ENCODE results near the gene EPN2. TPM values are rescaled to one million over a fixed set of nuclear protein-coding genes. Genes with fewer than 3 reads are reported as not detected.

The EPN2 gene
- total RNA-seq, 1 experiment from 2014 or later = 57.8 TPM

GRCh38 chr17:19244357-19244756 is 7.2 kb downstream of the EPN2 start:
- Histone ChIP-seq H3K4ac (ENCODE audit: low read depth, low read length) (no peak overlapping the region), H4K8ac (replicated peaks; ENCODE audit: insufficient read length, low read depth, low read length) (no peak overlapping the region), H3K79me1 (ENCODE audit: insufficient read depth, low read depth, low read length, poor library complexity, severe bottlenecking) (no peaks in the 10 kb centered on the region), H4K5ac (ENCODE audit: insufficient read length, low read depth, low read length) (no peak overlapping the region), H4K91ac (ENCODE audit: insufficient read length, low read depth, low read length) (no peak overlapping the region), H2AK5ac (ENCODE audit: insufficient read length, low read length) (no peak overlapping the region), H3K4me1 (ENCODE audit: insufficient read depth, low read length) (peaks cover 2% of the 10 kb centered on the region), H3K79me2 (ENCODE audit: insufficient read depth, low read length) (peaks cover 17% of the 10 kb centered on the region; the same call in 1 of the 2 replicates), H2BK5ac (ENCODE audit: insufficient read length, low read length) (no peak overlapping the region), H2AFZ (ENCODE audit: low read length) (no peak overlapping the region), H3K14ac (ENCODE audit: insufficient read depth, low read length) (no peak overlapping the region), H3K27me3 (ENCODE audit: insufficient read depth, low read length) (no peaks in the 10 kb centered on the region), H3K9me3 (ENCODE audit: control insufficient read depth, low read depth, low read length) (no peaks in the 10 kb centered on the region), H3T11ph (ENCODE audit: low read length) (no peak overlapping the region), H3K4me2 (ENCODE audit: insufficient read depth, insufficient read length, low read length) (no peak overlapping the region), H3K23me2 (ENCODE audit: insufficient read length, low read depth, low read length, poor library complexity, severe bottlenecking) (no peaks in the 10 kb centered on the region), H2BK120ac (ENCODE audit: low read depth, low read length, poor library complexity, severe bottlenecking) (no peak overlapping the region), H2BK20ac (ENCODE audit: low read depth, low read length, poor library complexity, severe bottlenecking) (no peak overlapping the region), H3K18ac (ENCODE audit: insufficient read length, low read depth, low read length) (no peak overlapping the region), H3K9ac (ENCODE audit: extremely low read depth, insufficient read length, low read length) (no peak overlapping the region), H2BK15ac (ENCODE audit: low read depth, low read length) (no peak overlapping the region), H3K23ac (ENCODE audit: insufficient read length, low read depth, low read length) (no peak overlapping the region), H3K27ac (ENCODE audit: insufficient read length, low read depth, low read length) (no peak overlapping the region), H2BK12ac (ENCODE audit: insufficient read length, low read depth, low read length) (no peak overlapping the region), H4K20me1 (ENCODE audit: control insufficient read depth, insufficient read depth, insufficient read length) (no peaks in the 10 kb centered on the region), H3K56ac (ENCODE audit: insufficient read length, low read depth, low read length) (no peak overlapping the region)
- Mint-ChIP-seq H3K4me3 (no peak overlapping the region), H3K4me1 (peaks cover 35 to 40% of the 10 kb centered on the region in 2 experiments), H3K27ac (no peak overlapping the region), H3K9me3 (no peaks in the 10 kb centered on the region), H3K27me3 (ENCODE audit: low read depth) (no peaks in the 10 kb centered on the region), H3K36me3 (ENCODE audit: insufficient read depth in 1 of 3, low read depth in 3 of 3) (peaks cover 2 to 16% (median 9%) of the 10 kb centered on the region in 3 experiments; a peak in 5 of 7 replicates)
- no peak for DNase-seq
- no peak for TF ChIP-seq CTCF (conservative IDR thresholded peaks at IDR 0.05)
- WGBS (ENCODE audit: extremely low coverage, insufficient read length, low lambda C conversion rate) = no CpG with 5 or more reads among the region's 8 CpGs

Measured in H9 (cell line).